NCI-H446 (cell line): ENCODE measurements around the gene RHOV.
"Not testable (repeated sequence)": the region's sequence is repeated elsewhere in the genome, so short reads cannot be mapped to it uniquely, and the experiment has no call there.

ENCODE experiments used
- DNase-seq, 2 experiments: peaks; one replicate each; lab custom pipeline; 2025; lab: John Stamatoyannopoulos, UW

RHOV gene

GRCh38 chr15:40872791-40873693 is 992 bp downstream of the RHOV start:
- no peak for DNase-seq

DNA sequence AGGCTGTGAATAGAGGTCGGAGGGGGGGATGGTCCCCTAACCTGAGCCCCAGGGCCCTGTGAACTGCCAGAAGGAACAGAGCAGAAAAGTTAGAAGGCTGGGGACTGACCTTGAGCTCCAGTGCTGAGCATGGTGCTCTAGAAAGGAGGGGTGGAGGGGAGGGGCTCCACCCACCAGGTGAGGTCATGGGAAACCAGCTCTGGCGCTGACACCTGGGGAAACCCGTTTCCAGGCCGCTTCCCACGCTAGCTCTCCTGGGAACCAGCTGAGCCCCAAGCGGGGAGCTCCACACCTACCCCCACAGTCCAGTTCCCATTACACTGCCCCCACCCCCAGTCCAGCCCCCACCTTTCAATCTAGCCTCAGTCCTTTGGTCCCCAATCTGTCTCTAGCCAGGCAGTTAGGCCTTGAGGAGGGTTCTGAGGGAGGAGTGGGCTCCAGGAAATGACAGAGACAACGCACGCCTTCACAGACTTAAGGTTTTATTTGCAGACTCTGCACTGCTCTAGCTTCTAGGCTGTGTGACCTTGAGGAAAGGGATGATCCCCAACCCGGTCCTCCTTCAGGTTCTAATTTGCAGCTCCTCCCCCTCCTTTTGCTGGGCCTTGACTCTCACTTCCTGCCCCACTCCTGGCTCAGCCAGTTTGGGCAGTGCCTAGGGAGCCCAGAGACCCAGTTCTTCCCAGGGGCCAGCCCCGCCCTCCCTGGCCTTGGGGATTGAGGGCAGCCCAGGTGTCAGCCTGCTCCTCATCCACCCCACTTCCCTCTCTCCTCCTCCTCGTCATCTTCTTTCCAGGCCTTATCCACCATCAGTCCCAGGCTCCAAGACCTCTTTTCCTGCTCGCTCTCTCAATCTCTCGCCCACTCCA is 2.1 kb downstream of the RHOV start:
- DNase-seq: no peak

- no peak for DNase-seq
Observed at GRCh38 chr15:40870716-40871115, 3.3 kb downstream of the RHOV start.

DNA sequence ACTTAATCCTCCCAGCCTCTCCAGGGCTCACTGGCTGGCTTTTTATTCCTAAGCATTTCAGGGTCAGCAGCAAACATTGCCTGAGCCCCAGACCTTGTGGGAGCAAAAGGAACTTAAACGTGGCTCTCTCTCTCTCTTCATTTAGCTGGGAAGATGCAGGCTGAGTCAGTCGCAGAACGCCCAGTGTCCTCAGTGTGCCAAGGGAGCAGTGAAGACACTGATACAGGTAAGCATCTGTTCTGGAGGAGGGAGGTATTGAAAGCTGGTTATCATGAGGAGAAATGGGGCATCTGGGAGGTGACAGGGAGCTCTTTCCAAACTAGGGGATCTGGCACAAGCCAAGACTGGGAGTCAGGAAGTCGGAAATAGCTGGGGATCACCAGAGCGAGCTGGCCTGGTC is 4.3 kb downstream of the RHOV start:
- DNase-seq: no peak

- no peak for DNase-seq
Observed at GRCh38 chr15:40867199-40867598, 6.8 kb downstream of the RHOV start.

- no peak for DNase-seq
Observed at GRCh38 chr15:40863660-40864270, 10.3 kb downstream of the RHOV start.

GRCh38 chr15:40861147-40861546 is 12.9 kb downstream of the RHOV start:
- not testable (repeated sequence) for DNase-seq

DNA sequence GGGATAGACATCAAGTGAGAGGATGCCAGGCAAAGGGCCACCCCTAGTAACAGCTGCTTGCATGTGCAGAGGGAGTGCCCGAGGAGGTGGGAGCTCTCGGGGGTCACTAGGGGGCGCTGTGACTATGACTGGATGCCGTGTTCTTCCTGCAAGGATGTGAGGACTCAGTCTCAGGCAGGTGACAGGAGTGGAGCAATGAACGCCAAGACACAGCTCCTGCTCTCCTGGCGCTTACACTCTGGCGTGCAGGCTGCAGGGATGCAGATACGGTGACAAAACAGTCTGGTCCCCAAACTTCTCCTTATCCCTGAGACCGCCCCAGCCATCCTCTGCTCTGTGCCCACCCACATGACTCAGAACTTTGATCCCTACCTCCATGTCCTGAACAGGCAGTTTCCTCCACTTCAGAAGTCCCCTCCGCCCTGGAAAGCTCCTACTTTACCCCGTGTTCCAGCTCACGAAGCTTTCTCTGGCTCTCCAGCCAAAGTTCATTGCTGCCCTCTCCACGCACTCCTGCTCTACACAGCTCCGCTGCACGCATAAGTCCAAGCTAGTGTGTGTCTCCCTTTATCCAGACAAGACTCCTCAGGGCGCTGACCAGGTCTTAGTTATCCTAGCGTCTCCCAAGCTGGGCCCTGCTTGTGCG is 14.7 kb downstream of the RHOV start:
- peak; percentile 14 to 52 for DNase-seq

DNA sequence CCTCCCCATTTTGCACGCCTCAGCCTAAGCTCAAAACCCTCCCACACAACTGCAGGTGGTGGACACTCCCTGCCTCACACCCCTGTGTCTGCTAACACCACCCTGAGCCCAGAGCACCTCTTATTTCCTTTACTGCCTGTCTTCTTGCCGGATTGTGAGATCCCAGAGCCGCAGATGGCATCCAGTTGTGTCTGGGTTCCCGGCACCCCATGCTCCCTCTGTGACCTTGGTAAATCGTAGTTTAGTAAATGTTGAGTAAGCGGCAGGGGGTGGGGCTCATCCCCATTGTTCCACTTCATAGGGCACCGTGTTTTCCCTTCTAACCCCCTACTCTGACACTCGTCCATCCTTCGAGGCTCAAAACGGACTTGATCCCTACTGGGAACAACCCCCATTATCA is 15.3 kb downstream of the RHOV start:
- no peak for DNase-seq

DNA sequence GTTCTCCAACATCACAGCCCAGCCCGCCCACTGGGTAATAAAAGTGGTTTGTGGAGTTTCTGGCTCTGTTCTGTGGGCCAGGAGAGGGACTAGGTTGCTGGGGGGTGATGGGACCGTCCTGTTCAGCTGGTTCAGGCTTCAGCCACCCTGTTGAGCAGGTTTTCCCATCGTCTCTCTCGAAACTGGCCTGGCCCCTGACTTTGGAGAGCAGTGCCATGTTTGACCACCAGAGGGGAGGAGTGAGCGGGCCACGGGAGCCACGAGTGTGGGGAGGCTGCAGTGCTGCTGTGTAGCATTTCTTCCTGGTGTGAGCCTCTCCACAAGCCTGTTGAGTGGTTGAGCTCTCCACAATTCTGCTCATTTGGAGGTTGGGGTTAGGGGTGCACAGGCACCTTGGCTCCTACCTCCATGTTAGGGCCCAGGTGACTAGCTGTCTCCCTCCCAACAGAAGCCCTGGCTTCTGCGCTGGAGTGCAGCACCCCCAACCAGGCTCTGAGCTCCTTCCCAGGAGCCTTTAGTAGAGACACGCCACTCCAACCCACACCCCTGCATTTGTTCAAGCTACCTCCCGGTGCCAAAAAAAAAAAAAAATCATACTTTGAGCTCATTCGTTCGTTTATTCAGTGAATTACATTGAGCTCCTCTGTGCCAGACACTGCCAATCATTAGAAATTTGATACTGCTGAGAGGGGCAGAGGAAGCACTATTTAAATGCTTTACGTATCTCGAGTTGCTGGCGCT is 16.3 kb downstream of the RHOV start:
- peak; percentile 37 to 76 for DNase-seq

GRCh38 chr15:40856746-40857145 is 17.3 kb downstream of the RHOV start:
- no peak for DNase-seq

DNA sequence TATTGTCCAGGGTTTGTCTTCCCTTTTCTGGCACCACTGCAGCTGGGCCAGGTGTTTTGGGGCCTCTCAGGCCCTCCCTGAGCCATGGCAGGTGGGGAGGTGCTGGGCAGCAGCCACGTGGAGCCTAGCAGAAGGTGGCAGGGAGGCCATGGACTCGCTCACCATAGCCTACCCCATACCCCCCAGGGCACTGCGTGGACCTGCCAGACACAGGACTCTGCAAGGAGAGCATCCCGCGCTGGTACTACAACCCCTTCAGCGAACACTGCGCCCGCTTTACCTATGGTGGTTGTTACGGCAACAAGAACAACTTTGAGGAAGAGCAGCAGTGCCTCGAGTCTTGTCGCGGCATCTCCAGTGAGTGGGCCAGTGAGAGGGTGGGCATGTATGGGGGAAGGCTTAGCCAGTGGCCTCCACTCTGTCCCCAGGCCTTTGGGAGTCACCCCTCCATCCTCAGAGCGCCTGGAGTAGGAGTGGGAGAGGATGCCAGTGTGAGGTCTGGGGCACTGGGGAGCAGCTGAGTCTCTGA is 18.3 kb downstream of the RHOV start:
- DNase-seq: no peak

- DNase-seq: no peak
Observed at GRCh38 chr15:40854161-40854560, 19.9 kb downstream of the RHOV start.

DNA sequence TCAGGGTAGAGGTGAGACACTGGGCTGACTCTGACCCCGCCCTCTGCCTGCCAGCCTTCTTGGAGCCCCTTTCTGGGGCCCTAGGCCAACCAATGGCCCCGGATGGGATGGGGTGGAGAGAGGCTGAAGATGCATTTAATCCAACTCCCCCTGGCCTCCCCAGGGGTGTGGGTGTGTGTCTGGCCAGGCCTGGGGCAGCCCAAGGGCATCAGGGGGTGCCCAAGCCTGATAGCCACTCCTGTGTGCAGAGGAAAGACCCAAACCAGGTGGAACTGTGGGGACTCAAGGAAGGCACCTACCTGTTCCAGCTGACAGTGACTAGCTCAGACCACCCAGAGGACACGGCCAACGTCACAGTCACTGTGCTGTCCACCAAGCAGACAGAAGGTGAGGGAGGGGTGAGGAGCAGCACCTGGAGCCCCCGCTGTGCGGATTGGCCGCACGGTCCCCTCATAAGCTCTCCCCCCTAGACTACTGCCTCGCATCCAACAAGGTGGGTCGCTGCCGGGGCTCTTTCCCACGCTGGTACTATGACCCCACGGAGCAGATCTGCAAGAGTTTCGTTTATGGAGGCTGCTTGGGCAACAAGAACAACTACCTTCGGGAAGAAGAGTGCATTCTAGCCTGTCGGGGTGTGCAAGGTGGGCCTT is 20.7 kb downstream of the RHOV start:
- no peak for DNase-seq

DNA sequence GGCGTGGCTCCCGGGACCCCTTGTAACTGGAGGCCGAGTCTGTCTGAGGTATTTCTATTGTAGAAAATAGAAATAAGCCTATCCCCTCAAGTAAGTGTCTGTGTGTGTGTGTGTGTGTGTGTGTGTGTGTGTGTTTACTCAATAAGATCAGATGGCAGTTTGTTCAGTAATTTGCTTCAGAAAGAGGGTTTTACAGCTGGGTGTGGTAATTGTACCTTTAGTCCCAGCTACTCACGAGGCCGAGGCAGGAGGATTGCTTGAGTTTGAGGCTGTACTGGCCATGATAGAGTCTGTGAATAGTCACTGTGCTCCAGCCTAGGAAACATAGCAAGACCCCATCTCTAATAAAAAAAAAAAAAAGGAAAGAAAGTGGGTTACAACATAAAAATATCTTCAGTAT is 21.5 kb downstream of the RHOV start:
- no peak for DNase-seq

DNA sequence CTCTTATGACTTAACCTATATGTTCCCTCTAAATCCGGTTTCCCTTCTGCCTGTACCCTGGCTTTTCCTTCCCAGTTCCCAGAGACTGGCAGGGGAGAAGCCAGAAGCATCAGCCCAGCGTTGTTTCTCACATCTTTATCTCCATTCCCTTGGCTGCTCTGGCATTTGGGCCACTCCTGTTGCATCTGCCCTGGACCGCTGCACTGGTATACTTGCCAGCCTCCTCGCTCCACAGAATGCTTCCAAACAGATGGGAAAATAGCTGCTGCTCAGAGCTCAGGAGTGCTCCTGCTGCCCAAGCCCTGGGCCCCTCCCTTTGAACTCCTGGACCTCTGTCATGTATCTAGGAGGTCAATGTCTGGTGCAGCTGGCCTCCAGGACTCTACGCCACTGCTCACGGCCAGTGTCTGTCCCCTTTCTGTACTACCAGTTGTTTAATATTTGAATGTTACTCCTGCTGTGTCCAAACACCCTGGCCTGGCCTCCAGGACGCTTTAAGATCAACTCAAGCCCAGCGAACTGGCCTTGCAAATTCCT is 23.4 kb downstream of the RHOV start:
- no peak for DNase-seq

DNA sequence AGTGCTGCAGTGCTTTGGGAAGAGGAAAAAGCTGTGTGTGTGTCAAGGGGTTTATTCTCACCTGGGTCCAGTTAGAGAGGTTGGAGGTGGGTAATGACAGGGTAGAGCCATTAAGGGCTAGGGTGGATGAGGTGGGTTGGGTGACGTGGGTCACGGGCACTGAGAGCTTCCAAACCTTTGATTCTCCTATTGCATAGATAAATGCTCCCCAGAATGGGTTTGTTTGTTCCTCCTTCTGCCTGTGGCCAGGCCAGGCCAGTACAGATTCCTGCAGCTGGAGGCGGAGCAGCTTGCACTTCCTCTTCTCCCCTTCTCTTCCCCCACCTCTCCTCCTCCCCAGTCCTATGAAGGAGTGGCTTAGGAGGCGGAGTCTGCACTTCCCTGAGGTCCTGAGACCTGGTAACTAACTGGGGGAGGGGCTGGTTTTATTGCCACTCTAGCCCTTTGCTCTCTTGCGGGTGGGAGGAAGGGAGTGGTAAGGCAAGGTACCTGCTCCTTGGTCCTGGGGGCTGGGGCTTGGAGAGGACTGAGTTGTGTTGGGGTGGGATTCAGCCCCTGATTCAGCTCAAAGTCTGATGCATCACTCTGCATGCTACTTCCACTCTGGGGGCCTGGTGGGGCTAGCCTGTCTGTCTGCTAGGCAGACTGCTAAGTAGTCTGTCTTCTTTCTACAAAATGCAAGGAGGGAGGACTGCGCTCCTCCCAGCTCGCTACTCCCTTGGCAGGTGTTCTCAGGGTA is 26.6 kb downstream of the RHOV start:
- DNase-seq: no peak

DNA sequence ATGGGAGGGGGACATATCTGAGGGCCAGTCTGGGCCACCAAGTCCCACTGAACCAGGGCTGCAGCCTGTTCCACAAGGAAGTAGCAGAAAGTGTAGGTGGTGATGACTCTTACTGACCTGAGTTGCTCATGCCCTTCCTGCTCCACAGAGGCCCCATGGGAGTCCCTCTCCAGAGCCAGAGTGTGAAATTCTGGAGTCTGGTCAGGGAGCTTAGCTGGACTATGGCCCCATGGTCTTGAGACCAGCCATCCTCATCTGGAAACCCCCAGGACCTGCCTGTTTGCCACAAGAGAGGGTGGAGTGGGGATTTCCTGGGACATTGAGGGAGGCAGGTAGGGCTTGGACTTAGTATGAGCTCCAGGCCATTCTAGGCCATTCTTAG is 27.2 kb downstream of the RHOV start:
- no peak for DNase-seq

DNA sequence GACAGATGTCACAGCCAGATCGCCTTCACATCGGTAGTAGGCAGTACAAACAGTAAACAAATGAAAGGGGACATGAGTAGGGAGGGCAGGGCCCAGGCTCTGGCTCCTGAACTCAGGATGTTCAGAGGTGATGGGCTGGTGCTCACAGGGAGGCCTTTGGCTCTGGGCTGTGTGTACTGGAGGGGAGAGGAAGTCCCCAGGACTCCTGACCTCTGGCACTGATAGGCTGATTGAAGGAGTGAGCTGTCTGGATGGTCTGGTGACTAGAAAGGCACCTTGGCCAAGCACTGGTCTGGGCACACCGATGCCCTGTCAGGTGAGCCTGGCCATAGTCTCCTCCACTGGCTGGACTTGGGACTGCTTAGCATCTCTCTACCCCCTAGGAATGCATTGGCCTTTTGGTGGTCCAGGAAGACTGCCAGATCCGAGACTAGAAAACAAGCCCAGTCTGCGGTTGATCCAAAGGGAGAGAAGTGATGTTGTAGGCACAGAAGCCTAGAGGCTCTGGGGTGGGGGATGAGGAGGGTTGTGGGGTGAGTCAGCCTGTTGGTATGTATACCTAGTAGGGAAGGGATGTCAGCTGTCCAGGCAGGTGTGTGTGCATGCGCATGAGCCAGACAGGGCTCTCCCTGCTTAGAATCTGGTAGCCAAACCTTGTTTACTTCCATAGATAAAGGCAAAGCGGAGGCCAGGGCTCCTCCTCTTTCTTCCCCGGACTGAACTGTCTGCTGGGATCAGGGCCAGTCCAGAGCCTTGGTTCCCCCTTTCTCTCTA is 28.3 kb downstream of the RHOV start:
- no peak for DNase-seq
